HEK293 (cell line): ENCODE measurements around the gene MAGEA9B.
"Not testable (repeated sequence)": the region's sequence is repeated elsewhere in the genome, so short reads cannot be mapped to it uniquely, and the experiment has no call there.

Experiments used
- TCF7L2 ChIP-seq: IDR thresholded peaks from 2 replicates; pipeline ENCODE4 v1.6.1; 2011; ENCODE audit warnings: low read depth, mild to moderate bottlenecking, inconsistent platforms, low read length, moderate library complexity, borderline replicate concordance
- ZNF132 ChIP-seq: fragments of 450-650 bp; formaldehyde crosslinking; IDR thresholded peaks from 2 replicates; pipeline ENCODE4 v1.5.1; 2017; ENCODE audit warnings: missing biosample characterization, missing genetic modification characterization, borderline replicate concordance
- ZNF416 ChIP-seq: fragments of 450-650 bp; formaldehyde crosslinking; IDR thresholded peaks from 2 replicates; pipeline ENCODE4 v1.5.1; 2016; ENCODE audit warnings: missing biosample characterization, missing genetic modification characterization
- ZNF785 ChIP-seq: fragments of 450-650 bp; formaldehyde crosslinking; IDR thresholded peaks from 2 replicates; pipeline ENCODE4 v1.5.1; 2016; ENCODE audit warnings: missing biosample characterization, missing genetic modification characterization
- TF ChIP-seq, protein P1 (sequence below): fragments of 450-650 bp; formaldehyde crosslinking; IDR thresholded peaks from 2 replicates; pipeline ENCODE4 v1.5.1; 2016; ENCODE audit warnings: missing biosample characterization, missing genetic modification characterization
- TF ChIP-seq, protein P2 (sequence below): fragments of 450-650 bp; formaldehyde crosslinking; IDR thresholded peaks from 2 replicates; pipeline ENCODE4 v1.5.1; 2016; ENCODE audit warnings: missing biosample characterization, missing genetic modification characterization

DNA sequence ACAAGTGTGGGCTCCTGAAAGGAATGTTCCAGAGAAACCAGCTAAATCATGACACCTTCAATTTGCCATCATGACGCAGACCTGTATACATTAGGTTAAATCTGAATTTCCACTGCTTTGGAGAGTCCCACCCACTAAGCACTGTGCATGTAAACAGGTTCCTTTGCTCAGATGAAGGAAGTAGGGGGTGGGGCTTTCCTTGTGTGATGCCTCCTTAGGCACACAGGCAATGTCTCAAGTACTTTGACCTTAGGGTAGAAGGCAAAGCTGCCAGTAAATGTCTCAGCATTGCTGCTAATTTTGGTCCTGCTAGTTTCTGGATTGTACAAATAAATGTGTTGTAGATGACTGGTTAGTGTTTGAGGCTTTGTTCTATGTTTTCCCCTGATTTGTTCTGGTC is 40.3 kb downstream of the MAGEA9B start:
- TF ChIP-seq, protein P1, sequence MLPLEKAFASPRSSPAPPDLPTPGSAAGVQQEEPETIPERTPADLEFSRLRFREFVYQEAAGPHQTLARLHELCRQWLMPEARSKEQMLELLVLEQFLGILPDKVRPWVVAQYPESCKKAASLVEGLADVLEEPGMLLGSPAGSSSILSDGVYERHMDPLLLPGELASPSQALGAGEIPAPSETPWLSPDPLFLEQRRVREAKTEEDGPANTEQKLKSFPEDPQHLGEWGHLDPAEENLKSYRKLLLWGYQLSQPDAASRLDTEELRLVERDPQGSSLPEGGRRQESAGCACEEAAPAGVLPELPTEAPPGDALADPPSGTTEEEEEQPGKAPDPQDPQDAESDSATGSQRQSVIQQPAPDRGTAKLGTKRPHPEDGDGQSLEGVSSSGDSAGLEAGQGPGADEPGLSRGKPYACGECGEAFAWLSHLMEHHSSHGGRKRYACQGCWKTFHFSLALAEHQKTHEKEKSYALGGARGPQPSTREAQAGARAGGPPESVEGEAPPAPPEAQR, result not testable (repeated sequence)
- TF ChIP-seq ZNF132; TCF7L2; ZNF416 (tag by site-specific recombination); ZNF785 (tag by site-specific recombination): not testable (repeated sequence)
- TF ChIP-seq, protein P2, sequence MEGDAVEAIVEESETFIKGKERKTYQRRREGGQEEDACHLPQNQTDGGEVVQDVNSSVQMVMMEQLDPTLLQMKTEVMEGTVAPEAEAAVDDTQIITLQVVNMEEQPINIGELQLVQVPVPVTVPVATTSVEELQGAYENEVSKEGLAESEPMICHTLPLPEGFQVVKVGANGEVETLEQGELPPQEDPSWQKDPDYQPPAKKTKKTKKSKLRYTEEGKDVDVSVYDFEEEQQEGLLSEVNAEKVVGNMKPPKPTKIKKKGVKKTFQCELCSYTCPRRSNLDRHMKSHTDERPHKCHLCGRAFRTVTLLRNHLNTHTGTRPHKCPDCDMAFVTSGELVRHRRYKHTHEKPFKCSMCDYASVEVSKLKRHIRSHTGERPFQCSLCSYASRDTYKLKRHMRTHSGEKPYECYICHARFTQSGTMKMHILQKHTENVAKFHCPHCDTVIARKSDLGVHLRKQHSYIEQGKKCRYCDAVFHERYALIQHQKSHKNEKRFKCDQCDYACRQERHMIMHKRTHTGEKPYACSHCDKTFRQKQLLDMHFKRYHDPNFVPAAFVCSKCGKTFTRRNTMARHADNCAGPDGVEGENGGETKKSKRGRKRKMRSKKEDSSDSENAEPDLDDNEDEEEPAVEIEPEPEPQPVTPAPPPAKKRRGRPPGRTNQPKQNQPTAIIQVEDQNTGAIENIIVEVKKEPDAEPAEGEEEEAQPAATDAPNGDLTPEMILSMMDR (tag by site-specific recombination), result not testable (repeated sequence)
